H1 (cell line): ENCODE data around the gene PRSS22. TPM values are rescaled to one million over a fixed set of nuclear protein-coding genes. Genes with fewer than 3 reads are reported as not detected.

Source experiments
- CTCF ChIA-PET: fragments of 300-600 bp; sonication (Branson Sonifier 250); formaldehyde crosslinking; loops from one replicate; lab custom pipeline; 2021; ENCODE audit not compliant: partially characterized antibody; lab: Charles Lee
- POLR2A ChIA-PET: fragments of 300-600 bp; sonication (Branson Sonifier 250); formaldehyde crosslinking; loops from one replicate; lab custom pipeline; 2021; ENCODE audit warnings: inconsistent platforms; ENCODE audit not compliant: partially characterized antibody; lab: Charles Lee
- DNase-seq, 2 experiments: peaks; one replicate each; pipeline versions ENCODE4 v3.0.0 to v3.0.0-alpha.2; 2010 to 2022; ENCODE audit warnings: low spot score in 2 of 2, low read depth in 1 of 2, mixed read lengths in 1 of 2
- FAIRE-seq: peaks from 2 replicates; lab custom pipeline; 2011; peaks lifted over from hg19 to GRCh38; lab: Jason Lieb, UNC
- H2AFZ ChIP-seq: 2 replicates; pipeline ENCODE4 v1.8.1; 2012; ENCODE audit warnings: low read length, inconsistent platforms
- H2AK5ac ChIP-seq: 2 replicates; pipeline ENCODE4 v1.6.1; 2013; ENCODE audit warnings: low read depth, low read length
- H2BK120ac ChIP-seq: replicated peaks from 2 replicates; pipeline ENCODE3; 2013; ENCODE audit warnings: low read depth, low read length, inconsistent platforms
- H2BK12ac ChIP-seq: 2 replicates; pipeline ENCODE4 v1.6.1; 2013; ENCODE audit warnings: low read depth, low read length
- H2BK15ac ChIP-seq: 2 replicates; pipeline ENCODE4 v1.6.1; 2013; ENCODE audit warnings: low read length
- H2BK20ac ChIP-seq: 2 replicates; pipeline ENCODE4 v1.6.1; 2013; ENCODE audit warnings: low read length
- H2BK5ac ChIP-seq: 2 replicates; pipeline ENCODE4 v1.6.1; 2013; ENCODE audit warnings: low read depth, low read length
- H3K14ac ChIP-seq: 2 replicates; pipeline ENCODE4 v1.6.1; 2013; ENCODE audit warnings: inconsistent platforms; ENCODE audit not compliant: insufficient read length
- H3K18ac ChIP-seq: 2 replicates; pipeline ENCODE4 v1.6.1; 2013; ENCODE audit warnings: low read length; ENCODE audit errors: extremely low read depth
- H3K23ac ChIP-seq: 2 replicates; pipeline ENCODE4 v1.6.1; 2013; ENCODE audit warnings: inconsistent platforms; ENCODE audit not compliant: insufficient read length
- H3K23me2 ChIP-seq: 2 replicates; pipeline ENCODE4 v1.6.1; 2013; ENCODE audit warnings: low read depth, low read length
- H3K27ac ChIP-seq: 2 replicates; pipeline ENCODE4 v1.6.1; 2011; ENCODE audit warnings: low read depth, low read length, inconsistent platforms
- H3K27me3 ChIP-seq, 4 experiments: replicated peaks in 1 of 4; 1 replicate in 1 of 4; 2 replicates in 3 of 4; pipeline versions ENCODE4 v1.6.1 to v1.8.1; 2011 to 2013; ENCODE audit warnings: low read length in 3 of 4, mild to moderate bottlenecking in 3 of 4, inconsistent platforms in 2 of 4, mixed read lengths in 2 of 4, moderate library complexity in 1 of 4; ENCODE audit not compliant: control insufficient read depth in 3 of 4, insufficient read depth in 3 of 4; ENCODE audit errors: extremely low read depth in 1 of 4
- H3K36me3 ChIP-seq, 4 experiments: 2 replicates each; pipeline versions ENCODE4 v1.6.1 to v1.8.1; 2011 to 2013; ENCODE audit warnings: mild to moderate bottlenecking in 4 of 4, low read length in 3 of 4, moderate library complexity in 2 of 4, control low read depth in 1 of 4, inconsistent platforms in 1 of 4; ENCODE audit not compliant: insufficient read depth in 4 of 4, control insufficient read depth in 2 of 4
- H3K4ac ChIP-seq: replicated peaks from 2 replicates; pipeline ENCODE3; 2013; ENCODE audit warnings: low read length, low read depth, mixed read lengths, inconsistent platforms; ENCODE audit not compliant: insufficient read length
- H3K4me1 ChIP-seq, 4 experiments: replicated peaks in 1 of 4; 1 replicate in 1 of 4; 2 replicates in 3 of 4; pipeline versions ENCODE4 v1.6.1 to v1.8.1; 2011 to 2013; ENCODE audit warnings: low read length in 3 of 4, inconsistent platforms in 2 of 4, mixed read lengths in 1 of 4; ENCODE audit not compliant: insufficient read depth in 4 of 4, control insufficient read depth in 3 of 4
- H3K4me2 ChIP-seq, 2 experiments: 2 replicates each; pipeline versions ENCODE4 v1.6.1 to v1.8.1; 2011 to 2013; ENCODE audit warnings: low read depth in 2 of 2, low read length in 2 of 2, control low read depth in 1 of 2, inconsistent platforms in 1 of 2, mild to moderate bottlenecking in 1 of 2; ENCODE audit not compliant: insufficient read depth in 1 of 2
- H3K4me3 ChIP-seq, 4 experiments: fragments of 200-600, 300-600 bp in 1 of 4; sonication (generic), shearing (Covaris generic), sonication (Bioruptor Twin) in 1 of 4; 2 replicates each; pipeline versions ENCODE4 v1.5.1 to v1.8.1; 2011 to 2016; ENCODE audit warnings: low read length in 4 of 4, low read depth in 3 of 4, control low read depth in 2 of 4, inconsistent platforms in 2 of 4, mild to moderate bottlenecking in 2 of 4, mixed read lengths in 1 of 4, moderate library complexity in 1 of 4; ENCODE audit not compliant: insufficient read depth in 2 of 4; ENCODE audit errors: extremely low read depth in 1 of 4
- H3K56ac ChIP-seq: replicated peaks from 2 replicates; pipeline ENCODE3; 2013; ENCODE audit warnings: low read depth, mild to moderate bottlenecking, mixed read lengths, low read length, inconsistent platforms; ENCODE audit not compliant: insufficient read length
- H3K79me1 ChIP-seq: 2 replicates; pipeline ENCODE4 v1.6.1; 2013; ENCODE audit warnings: low read depth, low read length, control low read depth
- H3K79me2 ChIP-seq, 2 experiments: 2 replicates each; pipeline versions ENCODE4 v1.6.1 to v1.8.1; 2012 to 2013; ENCODE audit warnings: low read length in 2 of 2, mild to moderate bottlenecking in 2 of 2, inconsistent platforms in 1 of 2; ENCODE audit not compliant: insufficient read depth in 2 of 2, control insufficient read depth in 1 of 2
- H3K9ac ChIP-seq, 4 experiments: replicated peaks in 1 of 4; 1 replicate in 1 of 4; 2 replicates in 3 of 4; pipeline versions ENCODE4 v1.6.1 to v1.8.1; 2011 to 2013; ENCODE audit warnings: low read depth in 3 of 4, low read length in 3 of 4, control low read depth in 2 of 4, mild to moderate bottlenecking in 2 of 4, moderate library complexity in 2 of 4, inconsistent platforms in 1 of 4; ENCODE audit errors: extremely low read depth in 1 of 4
- H3K9me3 ChIP-seq, 2 experiments: 2 replicates each; pipeline versions ENCODE4 v1.6.1 to v1.8.1; 2012 to 2013; ENCODE audit warnings: mild to moderate bottlenecking in 2 of 2, moderate library complexity in 2 of 2, control low read depth in 1 of 2, inconsistent platforms in 1 of 2, low read depth in 1 of 2, low read length in 1 of 2, mixed read lengths in 1 of 2; ENCODE audit not compliant: insufficient read depth in 2 of 2
- H4K20me1 ChIP-seq, 2 experiments: replicated peaks in 1 of 2; 2 replicates each; pipeline versions ENCODE3 to v1.8.1; 2011 to 2013; ENCODE audit warnings: inconsistent platforms in 2 of 2, low read length in 2 of 2, mild to moderate bottlenecking in 1 of 2; ENCODE audit not compliant: insufficient read depth in 2 of 2, control insufficient read depth in 1 of 2
- H4K5ac ChIP-seq: 2 replicates; pipeline ENCODE4 v1.6.1; 2013; ENCODE audit warnings: low read length, low read depth, mixed read lengths, inconsistent platforms; ENCODE audit not compliant: insufficient read length
- H4K8ac ChIP-seq: 2 replicates; pipeline ENCODE4 v1.8.0; 2013; ENCODE audit warnings: mild to moderate bottlenecking, moderate library complexity, low read length, inconsistent platforms; ENCODE audit not compliant: insufficient read depth; ENCODE audit errors: extremely low read depth
- H4K91ac ChIP-seq: replicated peaks from 2 replicates; pipeline ENCODE3; 2013; ENCODE audit warnings: low read length, mixed read lengths, inconsistent platforms; ENCODE audit not compliant: insufficient read length
- BACH1 ChIP-seq: IDR thresholded peaks from 2 replicates; pipeline ENCODE4 v1.6.1; 2012; ENCODE audit warnings: low read length, improper control_type of control experiment
- SIN3A ChIP-seq, 2 experiments: IDR thresholded peaks in 1 of 2; conservative IDR thresholded peaks in 1 of 2; 2 replicates each; pipeline ENCODE4 v1.6.1; 2011 to 2012; ENCODE audit warnings: low read length in 2 of 2, improper control_type of control experiment in 1 of 2, low read depth in 1 of 2, mild to moderate bottlenecking in 1 of 2
- SP1 ChIP-seq: IDR thresholded peaks from 2 replicates; pipeline ENCODE4 v1.6.1; 2011; ENCODE audit warnings: low read depth, low read length
- WGBS, 2 experiments: shearing (Covaris generic) in 1 of 2; methylation state at CpG; one replicate each; pipeline versions ENCODE4 v1.1.6 to v1.1.7; 2013 to 2015; ENCODE audit warnings: low lambda C conversion rate in 2 of 2, mixed read lengths in 2 of 2, inconsistent platforms in 1 of 2, low coverage in 1 of 2, missing lambda C conversion rate in 1 of 2; ENCODE audit not compliant: insufficient replicate concordance in 2 of 2, insufficient coverage in 1 of 2, insufficient read length in 1 of 2; ENCODE audit errors: extremely low coverage in 1 of 2, missing lambda C conversion rate in 1 of 2; 5-methylcytosine and 5-hydroxymethylcytosine counted together
- polyA plus RNA-seq, 7 experiments: library from polyadenylated mRNA; depleted of rRNA in 3 of 7; stranded (reverse) in 5 of 7; unstranded in 2 of 7; fragments of >200 nt in 5 of 7; fragments of 200-250 nt in 2 of 7; gene quantifications; 1 replicate in 5 of 7; 2 replicates in 1 of 7; 4 replicates in 1 of 7; pipeline versions ENCODE4 v1.2.1 to v1.2.3, GENCODE V29; 2011 to 2013; ENCODE audit warnings: missing spikeins in 2 of 7, mixed read lengths in 2 of 7
- total RNA-seq: library from RNA; stranded (reverse); fragmentation: NEBNext Ultra II Directional; extraction: Animal tissue kit (Norgen Biotek cat#: 25700); gene quantifications from 2 replicates; pipeline ENCODE4 v1.2.1, GENCODE V29; 2021
- TF ChIP-seq, protein P1 (sequence below): IDR thresholded peaks from 2 replicates; pipeline ENCODE4 v1.6.1; 2012; ENCODE audit warnings: low read length, inconsistent platforms

Gene PRSS22
- total and polyA plus RNA-seq, 2 of the 8 experiments (the other 6 are each of a cell fraction or from before 2014, with no cell fraction given): 4.0 to 4.4 TPM

- Histone ChIP-seq H2BK120ac (no peak overlapping the region), H3K79me2 (no peaks in the 10 kb centered on the region), H3K9me3 (no peaks in the 10 kb centered on the region), H3K79me1 (no peaks in the 10 kb centered on the region), H3K23ac (no peak overlapping the region), H2BK5ac (no peak overlapping the region), H4K5ac (no peak overlapping the region), H3K14ac (no peak overlapping the region), H3K4me1 (peaks cover 0 to 1% (median 0%) of the 10 kb centered on the region in 4 experiments; a peak in 3 of 7 replicates), H3K4ac (no peak overlapping the region), H2BK15ac (no peak overlapping the region), H2AFZ (no peak overlapping the region), H2BK20ac (no peak overlapping the region), H4K20me1 (no peaks in the 10 kb centered on the region), H3K9ac (0 out of 7 replicates have a peak overlapping the region, but pooled peaks of 1 of the 4 experiments have one; percentile 21), H3K27me3 (no peaks in the 10 kb centered on the region; a peak in 1 of 7 replicates), H2BK12ac (no peak overlapping the region), H3K18ac (no peak overlapping the region), H3K36me3 (no peaks in the 10 kb centered on the region), H3K4me2 (peak overlapping the region; percentile 83 to 90), H2AK5ac (no peak overlapping the region), H3K56ac (no peak overlapping the region), H4K8ac (0 out of 2 replicates have a peak overlapping the region, but pooled peaks have one; percentile 12), H3K4me3 (peak overlapping the region; percentile 81 to 89 (median 84); a peak in 7 of 8 replicates), H3K23me2 (peaks cover 13% of the 10 kb centered on the region), H4K91ac (no peak overlapping the region), H3K27ac (no peak overlapping the region)
- POLR2A ChIA-PET: interaction anchor here (1.4 to 3.1 kb wide), 5 partner anchors 8 to 108 kb away, joined by 3 to 11 read pairs (median 6); no protein-coding TSS in a partner anchor
- CTCF ChIA-PET: interaction anchor here (0.7 to 3.1 kb wide), 5 partner anchors 11 to 45 kb away, joined by 3 to 10 read pairs (median 4); no protein-coding TSS in a partner anchor
- WGBS, 2 experiments: 82% methylated on average over 18 of the region's 18 CpGs; no CpG with 5 or more reads in 1 of the 2 experiments
- FAIRE-seq: no peak
- no peak for DNase-seq
- TF ChIP-seq SIN3A (conservative IDR thresholded peaks at IDR 0.05 in 1 of 2, IDR thresholded peaks at IDR 0.05 in 1 of 2; ENCODE audit: low read depth in 1 of 2, low read length in 2 of 2) (no peak), SP1 (no peak), BACH1 (no peak)
- TF ChIP-seq, protein P1, sequence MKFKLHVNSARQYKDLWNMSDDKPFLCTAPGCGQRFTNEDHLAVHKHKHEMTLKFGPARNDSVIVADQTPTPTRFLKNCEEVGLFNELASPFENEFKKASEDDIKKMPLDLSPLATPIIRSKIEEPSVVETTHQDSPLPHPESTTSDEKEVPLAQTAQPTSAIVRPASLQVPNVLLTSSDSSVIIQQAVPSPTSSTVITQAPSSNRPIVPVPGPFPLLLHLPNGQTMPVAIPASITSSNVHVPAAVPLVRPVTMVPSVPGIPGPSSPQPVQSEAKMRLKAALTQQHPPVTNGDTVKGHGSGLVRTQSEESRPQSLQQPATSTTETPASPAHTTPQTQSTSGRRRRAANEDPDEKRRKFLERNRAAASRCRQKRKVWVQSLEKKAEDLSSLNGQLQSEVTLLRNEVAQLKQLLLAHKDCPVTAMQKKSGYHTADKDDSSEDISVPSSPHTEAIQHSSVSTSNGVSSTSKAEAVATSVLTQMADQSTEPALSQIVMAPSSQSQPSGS: no peak
These were observed 26.1 kb upstream of the PRSS22 start for GRCh38 chr16:2884041-2884451.
